Ovary (tissue), 9 donors: ENCODE results near the gene RNF181. TPM values are rescaled to one million over a fixed set of nuclear protein-coding genes. Genes with fewer than 3 reads are reported as not detected.

Experiments
- DNase-seq, 5 donors: peaks; one replicate each; pipeline ENCODE4 v3.0.0-alpha.2; 2019 to 2020
- H3K27ac ChIP-seq, 2 donors: fragments of 200-600 bp; one replicate each; pipeline versions ENCODE4 v1.5.1 to v1.8.0; 2019 to 2022
- H3K27me3 ChIP-seq: fragments of 200-600 bp; one replicate; pipeline ENCODE4 v1.8.0; 2022
- H3K36me3 ChIP-seq: fragments of 200-600 bp; sonication (generic); one replicate; pipeline ENCODE4 v1.5.1; 2019
- H3K4me1 ChIP-seq: one replicate; pipeline ENCODE4 v1.8.1; 2013; ENCODE audit warnings: mild to moderate bottlenecking, moderate library complexity; ENCODE audit not compliant: insufficient read depth
- H3K4me3 ChIP-seq: fragments of 200-600 bp; sonication (generic); one replicate; pipeline ENCODE4 v1.5.1; 2017
- H3K9me3 ChIP-seq, 2 donors: fragments of 200-600 bp in 1 of 2; sonication (generic) in 1 of 2; one replicate each; pipeline versions ENCODE4 v1.5.1 to v1.8.1; 2013 to 2019; ENCODE audit warnings: mild to moderate bottlenecking in 1 of 2, moderate library complexity in 1 of 2
- EP300 ChIP-seq: sonication (generic); formaldehyde crosslinking; IDR thresholded peaks from one replicate; pipeline ENCODE4 v1.6.1; 2017; ENCODE audit warnings: antibody characterized with exemption
- POLR2A ChIP-seq: fragments of 450-650 bp; IDR thresholded peaks from one replicate; pipeline ENCODE4 v1.6.1; 2017; ENCODE audit warnings: antibody characterized with exemption, mild to moderate bottlenecking, moderate library complexity
- WGBS, 3 donors: extraction: QIAGEN DNeasy Blood & Tissue Kit in 1 of 3; methylation state at CpG; one replicate each; pipeline versions ENCODE4 v1.1.5 to v1.1.7; 2013 to 2017; 5-methylcytosine and 5-hydroxymethylcytosine counted together
- intact Hi-C, 4 donors: fragments of 100-400 bp; cut with DNase I; formaldehyde crosslinking; loops; one replicate each; pipeline versions ENCODE4 v1.11.0 to v1.15.1; 2022 to 2023
- polyA plus RNA-seq, 2 donors: library from polyadenylated mRNA; stranded (reverse); fragments of 200-250 nt in 1 of 2; fragments of 350-450 nt in 1 of 2; fragmentation: Illumina TruSeq in 1 of 2; extraction: RNeasy Lipid Tissue Mini Kit (QIAGEN cat#74804) in 1 of 2; gene quantifications; one replicate each; pipeline ENCODE4 v1.2.3, GENCODE V29; 2013 to 2014
- total RNA-seq, 7 donors: library from RNA; depleted of rRNA in 2 of 7; stranded (reverse); fragments of >200 nt in 2 of 7; fragmentation: NEBNext Ultra II Directional in 3 of 7; extraction: Animal tissue kit (Norgen Biotek cat#: 25700) in 3 of 7; gene quantifications; one replicate each; pipeline versions ENCODE4 v1.1.0 to v1.2.4, GENCODE V29; 2016 to 2023
- TF ChIP-seq, protein P1 (sequence below), 3 donors: fragments of 450-650 bp in 2 of 3; fragments of 200-600 bp in 1 of 3; IDR thresholded peaks; one replicate each; pipeline versions ENCODE4 v1.5.1 to v1.8.0; 2016 to 2022; ENCODE audit warnings: antibody characterized with exemption in 3 of 3, mild to moderate bottlenecking in 1 of 3
- donor health status: DM: no; HTN: no; CAD: no; lungs with moderate emphysema.
- donor health status: DM: no; HTN: no; CAD: no.
- donor health status: Bipolar disorder and iron deficiency.
- donor health status: DM: yes; HTN: yes; CAD: no.
- donor health status: DM: no; HTN: no; CAD: no.
- donor health status: DM: yes; HTN: yes; CAD: no.

The RNF181 gene
- total and polyA plus RNA-seq, 9 donors, result 61.1 to 148 (median 93.8) TPM

DNA sequence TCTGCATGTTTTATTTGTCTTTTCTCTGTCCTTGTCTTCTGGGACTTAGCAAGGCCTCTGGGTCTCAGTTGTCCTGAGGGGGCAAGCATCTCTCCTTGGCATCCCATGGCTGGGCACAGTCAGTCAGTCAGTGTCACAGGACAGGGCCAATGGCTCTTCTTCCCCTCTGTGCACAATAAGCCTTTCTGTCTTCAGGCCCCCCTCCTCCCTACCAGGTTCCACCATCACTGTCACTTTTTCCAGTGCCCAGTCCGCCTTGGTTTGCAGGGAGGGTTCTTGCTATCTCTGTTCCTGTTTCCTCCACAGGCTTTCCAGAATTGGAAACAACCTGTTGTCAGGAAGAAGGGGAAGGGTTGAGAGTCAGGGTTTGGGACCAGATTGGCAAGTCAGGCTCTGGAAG lies 13.1 kb upstream of the RNF181 start:
- H3K4me3 ChIP-seq, result no peak overlapping the region
- intact Hi-C loops, result no loop called here
- H3K4me1 ChIP-seq, result peaks cover 4% of the 10 kb centered on the region
- no peaks in the 10 kb centered on the region for H3K36me3 ChIP-seq
- DNase-seq, result no peak
- TF ChIP-seq, protein P1, sequence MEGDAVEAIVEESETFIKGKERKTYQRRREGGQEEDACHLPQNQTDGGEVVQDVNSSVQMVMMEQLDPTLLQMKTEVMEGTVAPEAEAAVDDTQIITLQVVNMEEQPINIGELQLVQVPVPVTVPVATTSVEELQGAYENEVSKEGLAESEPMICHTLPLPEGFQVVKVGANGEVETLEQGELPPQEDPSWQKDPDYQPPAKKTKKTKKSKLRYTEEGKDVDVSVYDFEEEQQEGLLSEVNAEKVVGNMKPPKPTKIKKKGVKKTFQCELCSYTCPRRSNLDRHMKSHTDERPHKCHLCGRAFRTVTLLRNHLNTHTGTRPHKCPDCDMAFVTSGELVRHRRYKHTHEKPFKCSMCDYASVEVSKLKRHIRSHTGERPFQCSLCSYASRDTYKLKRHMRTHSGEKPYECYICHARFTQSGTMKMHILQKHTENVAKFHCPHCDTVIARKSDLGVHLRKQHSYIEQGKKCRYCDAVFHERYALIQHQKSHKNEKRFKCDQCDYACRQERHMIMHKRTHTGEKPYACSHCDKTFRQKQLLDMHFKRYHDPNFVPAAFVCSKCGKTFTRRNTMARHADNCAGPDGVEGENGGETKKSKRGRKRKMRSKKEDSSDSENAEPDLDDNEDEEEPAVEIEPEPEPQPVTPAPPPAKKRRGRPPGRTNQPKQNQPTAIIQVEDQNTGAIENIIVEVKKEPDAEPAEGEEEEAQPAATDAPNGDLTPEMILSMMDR (IDR thresholded peaks at IDR 0.05), result no peak
- TF ChIP-seq POLR2A (no peak), EP300 (no peak)
- no peaks in the 10 kb centered on the region for H3K27me3 ChIP-seq
- H3K27ac ChIP-seq, result no peak overlapping the region
- WGBS, 3 donors, result 80 to 87% (median 84%) methylated on average over 1 of the region's 1 CpG
- no peaks in the 10 kb centered on the region for H3K9me3 ChIP-seq

DNA sequence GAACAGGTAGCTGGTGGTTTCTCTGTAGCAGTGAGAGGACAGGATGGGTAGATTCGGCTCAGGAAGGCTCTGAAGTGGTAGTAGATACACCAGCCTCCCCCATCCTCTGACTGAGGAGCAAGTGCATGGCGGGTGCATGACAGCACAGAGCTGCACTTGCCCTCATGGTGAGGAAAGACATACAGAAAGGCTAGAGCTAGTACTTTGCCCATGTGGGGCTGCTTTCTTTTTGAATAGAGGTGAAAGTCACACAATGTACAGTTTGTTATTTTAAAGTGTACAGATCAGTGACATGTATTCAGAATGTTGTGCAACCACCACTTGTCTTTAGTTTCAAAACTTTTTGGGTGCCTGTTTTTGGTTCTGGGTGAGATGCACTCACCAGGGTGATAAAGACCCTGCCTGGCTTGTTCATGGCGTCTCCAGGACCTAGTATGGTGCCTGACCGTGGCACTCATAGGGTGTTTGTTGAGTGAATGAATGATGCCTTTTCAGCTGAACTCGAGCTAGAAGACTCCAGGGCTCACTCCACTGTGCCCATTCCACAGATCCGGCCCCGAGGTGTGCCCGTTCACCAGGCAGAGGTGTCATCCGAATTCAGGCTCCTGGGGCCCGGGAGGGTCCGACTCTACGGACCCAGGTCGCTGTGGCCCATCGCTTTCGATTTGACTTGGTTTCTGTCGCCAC lies 11.7 kb upstream of the RNF181 start:
- WGBS, 3 donors, result 18 to 20% (median 20%) methylated on average over 16 of the region's 16 CpGs
- H3K27ac ChIP-seq, result peak overlapping the region; percentile 38 to 46
- H3K36me3 ChIP-seq, result no peaks in the 10 kb centered on the region
- no peaks in the 10 kb centered on the region for H3K27me3 ChIP-seq
- H3K4me3 ChIP-seq, result peak overlapping the region; percentile 61
- TF ChIP-seq EP300 (no peak), POLR2A (no peak)
- TF ChIP-seq, protein P1 (IDR thresholded peaks at IDR 0.05), result no peak
- no peaks in the 10 kb centered on the region for H3K9me3 ChIP-seq
- no peak for DNase-seq
- intact Hi-C loops, result no loop called here
- peaks cover 6% of the 10 kb centered on the region for H3K4me1 ChIP-seq

DNA sequence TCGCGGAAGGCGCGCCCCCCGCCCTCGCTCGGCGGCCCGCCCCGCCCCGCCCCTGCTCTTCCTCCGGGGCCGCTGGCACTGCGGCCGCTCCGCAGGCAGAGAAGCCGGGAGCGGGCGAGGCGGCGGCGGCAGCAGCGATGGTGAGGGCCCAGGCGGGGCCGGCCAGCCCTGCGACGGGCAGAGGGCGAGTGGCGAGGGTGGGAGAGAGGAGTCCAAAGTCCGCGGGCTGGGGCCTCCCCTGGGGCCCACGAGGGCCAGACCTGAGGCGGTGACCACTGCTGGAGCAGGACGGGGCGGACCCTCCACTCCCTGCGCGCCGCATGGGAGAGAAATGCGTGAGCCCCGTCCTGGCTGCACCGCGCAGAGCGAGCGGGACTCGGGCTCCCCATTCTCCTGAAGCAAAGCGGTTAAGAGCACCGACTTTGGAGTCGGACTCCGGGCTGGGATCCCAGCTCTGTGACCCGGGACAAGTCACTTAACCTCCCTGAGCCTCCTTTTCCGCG lies 11.1 kb upstream of the RNF181 start, which contains the start of gene VAMP5:
TSS of gene VAMP5 (plus strand) at position 78 of the 503 bp plus-strand sequence. CDS start at position 138, 60 bp downstream.
- peaks cover 6% of the 10 kb centered on the region for H3K4me1 ChIP-seq
- DNase-seq, result peak in 3 of 5 donors; percentile 40 to 70 (median 69)
- peak within 1 kb of the TSS; percentile 61 for H3K4me3 ChIP-seq
- 1% methylated on average over 29 to 52 of the region's 52 CpGs for WGBS, 3 donors
- peak within 1 kb of the TSS; percentile 38 to 46 for H3K27ac ChIP-seq
- TF ChIP-seq POLR2A (no peak), EP300 (no peak)
- TF ChIP-seq, protein P1 (IDR thresholded peaks at IDR 0.05), result no peak
- intact Hi-C loops, result no loop called here
- no peaks in the 10 kb centered on the region for H3K27me3 ChIP-seq
- no peaks in the 10 kb centered on the region for H3K36me3 ChIP-seq
- no peaks in the 10 kb centered on the region for H3K9me3 ChIP-seq

DNA sequence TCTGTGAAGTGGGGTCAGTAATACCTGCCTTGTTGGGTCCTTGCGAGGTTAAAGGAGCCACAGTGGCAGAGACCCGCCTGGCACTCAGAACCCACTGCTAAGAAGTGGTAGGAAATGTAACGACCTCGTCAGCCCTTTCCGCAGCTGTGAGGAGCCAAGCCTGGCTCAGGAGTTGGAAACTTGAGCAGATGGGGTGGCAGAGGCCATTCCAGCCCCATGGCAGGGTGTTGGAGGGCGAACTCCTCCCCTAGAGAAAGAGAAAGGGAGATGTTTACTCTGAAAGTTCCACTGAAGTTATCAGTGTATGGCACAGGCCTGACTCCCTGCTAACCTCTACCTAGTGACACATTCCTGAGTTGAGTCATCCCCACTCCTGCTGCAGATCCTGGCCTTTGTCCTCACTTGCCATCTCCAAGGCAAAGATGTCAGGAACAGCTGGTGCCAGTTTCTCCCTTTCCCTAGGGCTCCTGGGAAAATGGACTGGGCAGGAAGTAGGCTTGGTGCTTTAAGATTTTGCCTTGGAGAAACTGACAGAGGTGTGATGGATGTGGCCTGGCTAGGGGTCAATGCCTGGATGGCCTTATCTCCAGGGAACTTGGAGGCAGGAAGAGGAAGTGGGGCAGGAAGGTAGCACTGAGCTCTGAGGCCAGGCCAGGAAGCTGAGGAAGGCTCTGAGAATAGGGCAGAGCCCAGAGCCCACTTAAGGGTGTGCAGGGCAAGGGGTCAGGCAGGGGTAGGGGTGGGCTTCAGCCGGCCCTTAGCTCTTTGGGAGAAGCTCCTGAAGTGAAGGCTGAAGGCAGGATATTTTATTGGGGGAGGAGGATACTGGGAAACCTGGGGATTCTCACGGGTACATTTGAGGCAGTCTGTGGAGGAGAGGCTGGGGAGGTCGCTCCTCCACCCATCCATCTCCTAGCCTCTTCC lies 10.4 kb upstream of the RNF181 start:
- H3K36me3 ChIP-seq, result no peaks in the 10 kb centered on the region
- peak overlapping the region; percentile 38 to 46 for H3K27ac ChIP-seq
- DNase-seq, result no peak
- peak overlapping the region; percentile 61 for H3K4me3 ChIP-seq
- TF ChIP-seq POLR2A (no peak), EP300 (no peak)
- TF ChIP-seq, protein P1 (IDR thresholded peaks at IDR 0.05), result no peak
- H3K27me3 ChIP-seq, result no peaks in the 10 kb centered on the region
- no peaks in the 10 kb centered on the region for H3K9me3 ChIP-seq
- intact Hi-C loops, result no loop called here
- H3K4me1 ChIP-seq, result peaks cover 12% of the 10 kb centered on the region
- 26 to 32% (median 29%) methylated on average over 9 of the region's 9 CpGs for WGBS, 3 donors
